ENCODE measurements around the gene TSHZ2.

GRCh38 chr20:53253668-53254067 lies 281.5 kb downstream of the TSHZ2 start:
- TF ChIP-seq CTCF (IDR thresholded peaks at IDR 0.05; ENCODE audit: extremely low read depth in 1 of 2, insufficient read depth in 1 of 2, low read depth in 1 of 2, low read length in 2 of 2): no peak
- no peak for TF ChIP-seq FOS (IDR thresholded peaks at IDR 0.05; ENCODE audit: borderline replicate concordance, insufficient read depth, low read length)
- TF ChIP-seq POLR2A (IDR thresholded peaks at IDR 0.05; ENCODE audit: low read depth, low read length): no peak
- TF ChIP-seq MYC (IDR thresholded peaks at IDR 0.05; ENCODE audit: low read depth, low read length): no peak
- TF ChIP-seq MAX (IDR thresholded peaks at IDR 0.05; ENCODE audit: insufficient read depth, insufficient read length): no peak
- TF ChIP-seq EZH2 (IDR thresholded peaks at IDR 0.05; ENCODE audit: borderline replicate concordance, low read depth, low read length, severe bottlenecking): no peak
- no peak for TF ChIP-seq POLR2AphosphoS5 (IDR thresholded peaks at IDR 0.05; ENCODE audit: insufficient read depth, low read depth, low read length)
